GM10266 (cell line): Measurements from ENCODE around the gene TTBK2.
A peak's percentile ranks its signal among the peaks of the same experiment; 100 is the strongest.

Experiments
- DNase-seq: peaks from one replicate; pipeline ENCODE4 v3.0.0; 2012; ENCODE audit errors: extremely low spot score
- TF ChIP-seq, protein P1 (sequence below): IDR thresholded peaks from 2 replicates; pipeline ENCODE4 v1.5.1; 2012; ENCODE audit warnings: mild to moderate bottlenecking, low read depth; ENCODE audit not compliant: control insufficient read depth, insufficient read depth; ENCODE audit errors: missing control alignments

TTBK2 gene

DNA sequence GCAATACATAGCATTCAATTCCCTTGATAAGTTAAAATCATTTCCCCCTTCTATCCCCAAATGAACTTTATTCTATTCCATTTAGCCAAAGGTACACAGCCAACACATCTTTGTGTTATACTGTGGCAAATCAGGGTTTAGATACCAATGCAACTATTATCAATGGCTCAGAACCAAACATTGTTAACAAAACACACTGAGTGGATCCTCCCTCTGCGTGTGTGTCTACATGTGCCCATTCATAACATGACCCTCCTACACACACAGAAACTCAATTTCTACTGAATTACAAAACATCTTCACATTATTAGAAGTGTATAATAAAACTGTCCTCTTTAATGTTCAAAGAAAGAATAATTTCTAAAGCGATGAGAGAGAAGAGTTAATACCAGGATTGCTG lies 1.3 kb downstream of the TTBK2 start:
- TF ChIP-seq, protein P1, sequence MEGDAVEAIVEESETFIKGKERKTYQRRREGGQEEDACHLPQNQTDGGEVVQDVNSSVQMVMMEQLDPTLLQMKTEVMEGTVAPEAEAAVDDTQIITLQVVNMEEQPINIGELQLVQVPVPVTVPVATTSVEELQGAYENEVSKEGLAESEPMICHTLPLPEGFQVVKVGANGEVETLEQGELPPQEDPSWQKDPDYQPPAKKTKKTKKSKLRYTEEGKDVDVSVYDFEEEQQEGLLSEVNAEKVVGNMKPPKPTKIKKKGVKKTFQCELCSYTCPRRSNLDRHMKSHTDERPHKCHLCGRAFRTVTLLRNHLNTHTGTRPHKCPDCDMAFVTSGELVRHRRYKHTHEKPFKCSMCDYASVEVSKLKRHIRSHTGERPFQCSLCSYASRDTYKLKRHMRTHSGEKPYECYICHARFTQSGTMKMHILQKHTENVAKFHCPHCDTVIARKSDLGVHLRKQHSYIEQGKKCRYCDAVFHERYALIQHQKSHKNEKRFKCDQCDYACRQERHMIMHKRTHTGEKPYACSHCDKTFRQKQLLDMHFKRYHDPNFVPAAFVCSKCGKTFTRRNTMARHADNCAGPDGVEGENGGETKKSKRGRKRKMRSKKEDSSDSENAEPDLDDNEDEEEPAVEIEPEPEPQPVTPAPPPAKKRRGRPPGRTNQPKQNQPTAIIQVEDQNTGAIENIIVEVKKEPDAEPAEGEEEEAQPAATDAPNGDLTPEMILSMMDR = no peak
- DNase-seq = no peak

DNA sequence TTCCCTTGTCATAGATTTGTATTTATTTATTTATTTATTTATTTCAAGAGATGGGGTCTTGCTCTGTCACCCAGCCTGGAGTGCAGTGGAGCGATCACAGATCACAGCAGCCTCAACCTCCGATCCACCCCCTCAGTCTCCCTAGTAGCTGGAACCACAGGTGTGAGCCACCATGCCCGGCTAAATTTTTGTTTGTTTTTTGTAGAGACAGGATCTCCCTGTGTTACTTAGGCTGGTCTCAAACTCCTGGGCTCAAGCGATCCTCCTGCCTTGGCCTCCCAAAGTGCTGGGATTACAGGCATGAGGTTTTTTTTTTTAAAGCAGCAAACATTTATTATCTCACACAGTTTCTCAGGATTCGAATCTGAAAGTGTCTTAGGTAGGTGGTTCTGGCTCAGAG lies 2.5 kb downstream of the TTBK2 start:
- TF ChIP-seq, protein P1 = no peak

DNA sequence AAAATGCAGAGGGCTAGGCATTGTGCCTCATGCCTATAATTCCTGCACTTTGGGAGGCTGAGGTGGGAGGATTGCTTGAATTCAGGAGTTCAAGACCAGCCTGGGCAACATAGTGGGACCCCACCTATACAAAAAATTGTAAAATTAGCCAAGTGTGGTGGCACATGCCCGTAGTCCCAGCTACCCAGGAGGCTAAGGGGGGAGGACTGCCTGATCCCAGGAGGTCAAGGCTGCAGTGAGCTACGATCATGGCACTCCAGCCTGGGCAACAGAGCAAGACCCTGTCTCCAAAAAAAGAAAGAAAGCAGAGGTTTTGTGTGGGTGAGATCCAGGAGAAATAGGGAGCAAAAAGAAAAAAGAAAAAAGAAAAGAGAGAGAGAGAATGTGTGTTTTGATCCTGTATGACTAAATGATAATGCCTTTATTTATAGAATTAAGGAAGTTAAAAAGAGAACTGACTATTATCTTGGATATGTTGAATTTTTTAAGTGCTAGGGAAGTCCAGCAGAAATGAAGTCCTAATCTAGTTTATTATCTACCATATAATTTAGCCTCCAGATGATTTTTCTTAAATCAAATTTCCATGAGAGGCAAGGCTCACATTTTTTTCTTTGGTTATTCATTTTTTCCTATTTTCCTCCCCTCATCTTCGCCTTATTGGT lies 4.8 kb downstream of the TTBK2 start:
- DNase-seq = no peak
- TF ChIP-seq, protein P1 = no peak

More for the DNA sequence above, 2.5 kb downstream of the TTBK2 start:
- DNase-seq = no peak

DNA sequence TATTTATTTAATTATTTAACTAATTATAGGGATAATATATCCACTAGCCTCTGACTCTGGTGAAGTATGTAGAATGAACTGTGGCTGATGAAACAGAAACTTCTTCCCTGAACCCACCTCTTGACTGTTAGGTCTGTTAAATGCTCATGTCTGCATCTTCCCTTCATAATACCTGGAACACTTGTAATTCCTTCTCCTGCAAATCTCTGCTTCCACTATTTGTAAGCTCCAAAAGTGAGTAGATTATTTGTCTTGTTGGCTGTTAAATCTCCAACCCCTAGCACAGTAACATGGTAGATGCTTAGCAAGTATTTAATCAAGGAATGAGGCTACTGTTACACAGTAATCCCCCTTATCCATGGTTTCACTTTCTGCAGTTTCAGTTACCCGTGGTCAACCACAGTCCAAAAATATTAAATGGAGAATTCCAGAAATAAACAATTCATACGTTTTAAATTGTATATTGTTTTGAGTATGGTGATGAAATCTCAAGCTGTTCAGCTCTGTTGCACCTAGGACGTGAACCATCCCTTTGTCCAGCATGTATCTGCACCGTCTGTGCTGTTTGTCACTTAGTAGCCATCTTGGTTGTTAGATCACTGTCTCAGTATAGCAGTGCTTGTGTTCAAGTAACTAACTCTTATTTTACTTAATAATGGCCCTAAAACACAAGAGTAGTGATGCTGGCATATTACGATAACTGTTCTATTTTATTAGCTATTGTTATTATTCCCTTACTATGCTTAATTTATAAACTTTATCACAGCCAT lies 5.7 kb downstream of the TTBK2 start:
- TF ChIP-seq, protein P1 = no peak
- DNase-seq = peak; percentile 13

DNA sequence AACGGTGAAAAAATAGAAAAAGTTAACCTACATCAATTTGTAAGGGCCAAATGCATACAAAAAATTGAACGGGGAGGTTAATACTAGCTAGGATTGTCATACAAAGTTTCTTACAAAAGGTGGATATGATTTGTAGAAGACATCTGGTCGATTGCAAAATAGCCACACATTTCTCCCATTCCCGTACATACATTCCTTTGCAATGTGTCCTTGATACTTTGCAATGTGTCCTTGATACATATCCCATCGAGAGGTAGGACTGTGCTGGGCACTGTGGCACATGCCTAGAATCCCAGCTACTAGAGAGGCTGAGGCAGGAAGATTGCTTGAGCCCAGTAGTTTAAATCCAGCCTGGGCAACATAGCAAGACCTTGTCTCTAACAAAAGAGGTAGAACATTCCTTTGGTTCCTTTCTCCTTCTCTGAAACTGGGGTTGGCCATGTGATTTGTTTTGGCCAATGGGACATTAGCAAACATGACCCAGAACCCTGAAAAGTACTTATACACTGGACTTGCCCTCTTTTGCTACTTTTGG lies 9.5 kb downstream of the TTBK2 start:
- TF ChIP-seq, protein P1 = no peak
- no peak for DNase-seq

DNA sequence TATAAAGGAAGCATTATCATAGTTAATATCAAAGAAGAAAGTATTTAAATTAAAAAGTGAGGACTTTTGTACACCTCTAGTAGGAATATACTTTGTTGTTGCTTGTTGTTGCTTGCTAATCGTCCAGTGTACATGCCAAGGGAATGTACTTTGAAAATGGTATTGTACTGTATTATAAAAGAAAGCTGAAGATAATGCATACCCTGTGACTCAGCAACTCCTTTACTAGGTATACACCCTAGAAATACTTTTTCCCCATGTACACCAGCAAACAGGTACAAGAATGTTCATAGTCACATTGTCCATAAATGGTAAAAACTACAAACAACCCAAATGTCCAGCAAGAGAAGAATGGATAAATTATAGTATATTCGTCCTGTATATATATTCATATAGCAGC lies 12.0 kb downstream of the TTBK2 start:
- DNase-seq = no peak
- TF ChIP-seq, protein P1 = no peak
